Measurements from ENCODE around the gene MAGI2.

The MAGI2 gene

GRCh38 chr7:78492146-78492545 is 961.3 kb downstream of the MAGI2 start:
- DNase-seq (ENCODE audit: low read depth, low spot score) = no peak

- no peak for DNase-seq (ENCODE audit: low read depth, low spot score)
These were observed 962.9 kb downstream of the MAGI2 start for GRCh38 chr7:78490524-78490923.

- DNase-seq (ENCODE audit: low read depth, low spot score) = no peak
These were observed 963.8 kb downstream of the MAGI2 start for GRCh38 chr7:78489476-78490240.

- DNase-seq (ENCODE audit: low read depth, low spot score) = no peak
These were observed 966.0 kb downstream of the MAGI2 start for GRCh38 chr7:78487464-78487863.

GRCh38 chr7:78479348-78479747 is 974.1 kb downstream of the MAGI2 start:
- no peak for DNase-seq (ENCODE audit: low read depth, low spot score)

- no peak for DNase-seq (ENCODE audit: low read depth, low spot score)
These were observed 976.5 kb downstream of the MAGI2 start for GRCh38 chr7:78476851-78477405.

GRCh38 chr7:78473571-78474301 is 979.7 kb downstream of the MAGI2 start:
- no peak for DNase-seq (ENCODE audit: low read depth, low spot score)

- no peak for DNase-seq (ENCODE audit: low read depth, low spot score)
These were observed 980.4 kb downstream of the MAGI2 start for GRCh38 chr7:78473021-78473420.

- DNase-seq (ENCODE audit: low read depth, low spot score) = no peak
These were observed 980.9 kb downstream of the MAGI2 start for GRCh38 chr7:78472519-78472918.

GRCh38 chr7:78465894-78466293 is 987.6 kb downstream of the MAGI2 start:
- DNase-seq (ENCODE audit: low read depth, low spot score) = no peak

GRCh38 chr7:78463039-78463438 is 990.4 kb downstream of the MAGI2 start:
- no peak for DNase-seq (ENCODE audit: low read depth, low spot score)

GRCh38 chr7:78450706-78451105 is 1002.8 kb downstream of the MAGI2 start:
- no peak for DNase-seq (ENCODE audit: low read depth, low spot score)

GRCh38 chr7:78448911-78449310 is 1004.6 kb downstream of the MAGI2 start:
- DNase-seq (ENCODE audit: low read depth, low spot score) = no peak

- no peak for DNase-seq (ENCODE audit: low read depth, low spot score)
These were observed 1009.2 kb downstream of the MAGI2 start for GRCh38 chr7:78444267-78444666.

- no peak for DNase-seq (ENCODE audit: low read depth, low spot score)
These were observed 1009.7 kb downstream of the MAGI2 start for GRCh38 chr7:78443811-78444210.

- DNase-seq (ENCODE audit: low read depth, low spot score) = no peak
These were observed 1011.7 kb downstream of the MAGI2 start for GRCh38 chr7:78441737-78442136.

GRCh38 chr7:78438433-78438832 is 1015.0 kb downstream of the MAGI2 start:
- DNase-seq (ENCODE audit: low read depth, low spot score) = no peak

GRCh38 chr7:78437118-78437517 is 1016.3 kb downstream of the MAGI2 start:
- no peak for DNase-seq (ENCODE audit: low read depth, low spot score)

- no peak for DNase-seq (ENCODE audit: low read depth, low spot score)
These were observed 1018.1 kb downstream of the MAGI2 start for GRCh38 chr7:78435355-78435754.

GRCh38 chr7:78434281-78434680 is 1019.2 kb downstream of the MAGI2 start:
- no peak for DNase-seq (ENCODE audit: low read depth, low spot score)

GRCh38 chr7:78433421-78433820 is 1020.0 kb downstream of the MAGI2 start:
- DNase-seq (ENCODE audit: low read depth, low spot score) = no peak

GRCh38 chr7:78429878-78430277 is 1023.6 kb downstream of the MAGI2 start:
- DNase-seq (ENCODE audit: low read depth, low spot score) = no peak

- DNase-seq (ENCODE audit: low read depth, low spot score) = no peak
These were observed 1026.3 kb downstream of the MAGI2 start for GRCh38 chr7:78427209-78427608.
